Astrocyte (in vitro differentiated cells and primary cell): ENCODE results near the gene MYH9. TPM values are rescaled to one million over a fixed set of nuclear protein-coding genes. Genes with fewer than 3 reads are reported as not detected.
A peak's percentile ranks its signal among the peaks of the same experiment; 100 is the strongest.

Experiments
- DNase-seq: peaks from one replicate; pipeline ENCODE4 v3.0.0-alpha.2; 2010; ENCODE audit warnings: low read depth
- FAIRE-seq: peaks from 2 replicates; lab custom pipeline; 2011; peaks lifted over from hg19 to GRCh38; lab: Jason Lieb, UNC
- H2AFZ ChIP-seq: 2 replicates; pipeline ENCODE4 v1.6.0; 2012; ENCODE audit warnings: low read depth, low read length, inconsistent platforms
- H3K27ac ChIP-seq: 2 replicates; pipeline ENCODE4 v1.5.1; 2011; ENCODE audit warnings: low read depth, low read length, inconsistent platforms
- H3K27me3 ChIP-seq: 2 replicates; pipeline ENCODE4 v1.6.0; 2011; ENCODE audit warnings: low read length, inconsistent platforms; ENCODE audit not compliant: insufficient read depth
- H3K36me3 ChIP-seq: 2 replicates; pipeline ENCODE4 v1.5.1; 2011; ENCODE audit warnings: low read length, inconsistent platforms; ENCODE audit not compliant: insufficient read depth
- H3K4me1 ChIP-seq: 2 replicates; pipeline ENCODE4 v1.5.1; 2011; ENCODE audit warnings: low read length, inconsistent platforms; ENCODE audit not compliant: insufficient read depth
- H3K4me2 ChIP-seq: 2 replicates; pipeline ENCODE4 v1.6.0; 2012; ENCODE audit warnings: low read length, inconsistent platforms
- H3K4me3 ChIP-seq: 2 replicates; pipeline ENCODE4 v1.5.1; 2011; ENCODE audit warnings: low read depth, mild to moderate bottlenecking, low read length, inconsistent platforms; ENCODE audit not compliant: insufficient read depth
- H3K79me2 ChIP-seq: 2 replicates; pipeline ENCODE4 v1.6.0; 2012; ENCODE audit warnings: mild to moderate bottlenecking, low read length, inconsistent platforms; ENCODE audit not compliant: insufficient read depth
- H3K9ac ChIP-seq: 2 replicates; pipeline ENCODE4 v1.6.0; 2012; ENCODE audit warnings: mild to moderate bottlenecking, low read length, inconsistent platforms
- H3K9me3 ChIP-seq: 2 replicates; pipeline ENCODE4 v1.5.1; 2012; ENCODE audit warnings: low read depth, mild to moderate bottlenecking, low read length, inconsistent platforms; ENCODE audit not compliant: insufficient read depth
- H4K20me1 ChIP-seq: 2 replicates; pipeline ENCODE4 v1.6.0; 2012; ENCODE audit warnings: low read length, inconsistent platforms; ENCODE audit not compliant: insufficient read depth
- H3K27ac Mint-ChIP-seq: one replicate; pipeline ENCODE4 v1.8.0; 2021; ENCODE audit warnings: mild to moderate bottlenecking, mixed read lengths; ENCODE audit not compliant: unreplicated experiment
- H3K27me3 Mint-ChIP-seq: one replicate; pipeline ENCODE4 v1.8.0; 2021; ENCODE audit warnings: low read depth, mixed read lengths; ENCODE audit not compliant: unreplicated experiment
- H3K36me3 Mint-ChIP-seq: one replicate; pipeline ENCODE4 v1.8.0; 2021; ENCODE audit warnings: low read depth, mixed read lengths; ENCODE audit not compliant: unreplicated experiment
- H3K4me1 Mint-ChIP-seq: one replicate; pipeline ENCODE4 v1.8.0; 2021; ENCODE audit warnings: low read depth, mixed read lengths; ENCODE audit not compliant: unreplicated experiment
- H3K4me3 Mint-ChIP-seq: one replicate; pipeline ENCODE4 v1.8.0; 2021; ENCODE audit warnings: mild to moderate bottlenecking, moderate library complexity, mixed read lengths; ENCODE audit not compliant: unreplicated experiment
- H3K9me3 Mint-ChIP-seq: one replicate; pipeline ENCODE4 v1.8.0; 2021; ENCODE audit warnings: mild to moderate bottlenecking, mixed read lengths; ENCODE audit not compliant: unreplicated experiment
- EZH2 ChIP-seq: IDR thresholded peaks from 2 replicates; pipeline ENCODE4 v1.6.1; 2012; ENCODE audit warnings: mild to moderate bottlenecking, low read length, inconsistent platforms; ENCODE audit not compliant: insufficient read depth
- total RNA-seq: library from RNA; stranded (reverse); gene quantifications from 2 replicates; pipeline ENCODE4 v1.2.1, GENCODE V29; 2021
- TF ChIP-seq, protein P1 (sequence below): IDR thresholded peaks from 2 replicates; pipeline ENCODE4 v1.5.1; 2011; ENCODE audit warnings: low read depth, mild to moderate bottlenecking, inconsistent platforms, low read length, moderate library complexity; ENCODE audit not compliant: insufficient read depth

MYH9 gene
- total RNA-seq, 1 donor from 2014 or later, result 2,278 TPM

DNA sequence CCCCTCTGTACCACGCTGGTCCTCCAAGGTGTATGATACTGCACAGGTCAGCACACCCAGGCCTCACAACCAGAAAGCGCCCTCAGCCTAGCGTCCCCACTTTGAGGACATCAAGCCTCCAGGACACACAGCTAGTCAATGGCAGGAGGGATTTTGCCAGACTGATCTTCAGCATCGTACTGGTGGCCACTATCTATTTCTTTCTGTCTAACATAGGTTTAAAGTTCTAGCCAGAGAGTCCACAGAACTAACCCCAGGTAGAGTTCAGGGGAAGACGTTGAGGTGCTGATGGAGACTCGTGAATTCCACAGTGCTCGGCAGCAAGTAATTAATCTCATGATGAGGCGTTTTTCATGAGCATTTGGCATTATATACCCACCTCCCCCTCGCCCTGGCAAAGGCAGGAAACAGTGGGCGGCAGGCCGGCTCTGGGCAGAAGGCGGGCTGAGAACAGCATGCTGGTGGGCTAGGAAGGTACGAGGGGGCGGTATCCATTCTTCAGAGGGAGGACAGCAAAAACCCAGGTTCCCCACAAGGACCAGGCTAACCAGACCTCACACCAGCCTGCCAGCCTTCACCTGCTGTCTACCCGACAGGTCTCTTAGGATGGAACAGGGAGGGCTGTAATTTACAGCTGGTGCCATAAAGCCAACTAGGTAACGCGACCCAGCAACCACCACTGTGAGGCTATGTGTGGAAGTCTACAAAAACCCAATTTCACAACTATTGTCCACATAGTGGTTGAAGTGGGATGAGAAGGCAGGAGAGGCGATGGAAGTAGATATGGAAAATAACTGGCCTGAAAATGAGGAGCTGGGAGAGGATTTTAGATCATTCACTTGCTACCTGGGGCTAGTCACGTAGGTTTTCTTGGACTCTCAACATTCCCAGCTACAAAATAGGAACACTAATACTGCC lies 18.5 kb downstream of the MYH9 start:
- Mint-ChIP-seq H3K27ac (peak overlapping the region; percentile 84), H3K36me3 (peaks cover 15% of the 10 kb centered on the region), H3K4me1 (peaks cover 91% of the 10 kb centered on the region), H3K4me3 (peak overlapping the region; percentile 80), H3K27me3 (no peaks in the 10 kb centered on the region), H3K9me3 (no peaks in the 10 kb centered on the region)
- H3K27ac ChIP-seq, result peak overlapping the region; percentile 70
- no peaks in the 10 kb centered on the region for H3K9me3 ChIP-seq
- TF ChIP-seq, protein P1, sequence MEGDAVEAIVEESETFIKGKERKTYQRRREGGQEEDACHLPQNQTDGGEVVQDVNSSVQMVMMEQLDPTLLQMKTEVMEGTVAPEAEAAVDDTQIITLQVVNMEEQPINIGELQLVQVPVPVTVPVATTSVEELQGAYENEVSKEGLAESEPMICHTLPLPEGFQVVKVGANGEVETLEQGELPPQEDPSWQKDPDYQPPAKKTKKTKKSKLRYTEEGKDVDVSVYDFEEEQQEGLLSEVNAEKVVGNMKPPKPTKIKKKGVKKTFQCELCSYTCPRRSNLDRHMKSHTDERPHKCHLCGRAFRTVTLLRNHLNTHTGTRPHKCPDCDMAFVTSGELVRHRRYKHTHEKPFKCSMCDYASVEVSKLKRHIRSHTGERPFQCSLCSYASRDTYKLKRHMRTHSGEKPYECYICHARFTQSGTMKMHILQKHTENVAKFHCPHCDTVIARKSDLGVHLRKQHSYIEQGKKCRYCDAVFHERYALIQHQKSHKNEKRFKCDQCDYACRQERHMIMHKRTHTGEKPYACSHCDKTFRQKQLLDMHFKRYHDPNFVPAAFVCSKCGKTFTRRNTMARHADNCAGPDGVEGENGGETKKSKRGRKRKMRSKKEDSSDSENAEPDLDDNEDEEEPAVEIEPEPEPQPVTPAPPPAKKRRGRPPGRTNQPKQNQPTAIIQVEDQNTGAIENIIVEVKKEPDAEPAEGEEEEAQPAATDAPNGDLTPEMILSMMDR, result no peak
- no peak for TF ChIP-seq EZH2
- FAIRE-seq, result no peak
- H3K4me1 ChIP-seq, result peaks cover 97% of the 10 kb centered on the region
- H3K27me3 ChIP-seq, result no peaks in the 10 kb centered on the region
- H3K36me3 ChIP-seq, result peaks cover 26% of the 10 kb centered on the region
- no peak for DNase-seq
- H3K9ac ChIP-seq, result peak overlapping the region; percentile 58
- H3K4me3 ChIP-seq, result peak overlapping the region; percentile 22
- H4K20me1 ChIP-seq, result peaks cover 100% of the 10 kb centered on the region
- no peak overlapping the region for H2AFZ ChIP-seq
- H3K79me2 ChIP-seq, result peaks cover 100% of the 10 kb centered on the region
- peak overlapping the region; percentile 77 for H3K4me2 ChIP-seq

DNA sequence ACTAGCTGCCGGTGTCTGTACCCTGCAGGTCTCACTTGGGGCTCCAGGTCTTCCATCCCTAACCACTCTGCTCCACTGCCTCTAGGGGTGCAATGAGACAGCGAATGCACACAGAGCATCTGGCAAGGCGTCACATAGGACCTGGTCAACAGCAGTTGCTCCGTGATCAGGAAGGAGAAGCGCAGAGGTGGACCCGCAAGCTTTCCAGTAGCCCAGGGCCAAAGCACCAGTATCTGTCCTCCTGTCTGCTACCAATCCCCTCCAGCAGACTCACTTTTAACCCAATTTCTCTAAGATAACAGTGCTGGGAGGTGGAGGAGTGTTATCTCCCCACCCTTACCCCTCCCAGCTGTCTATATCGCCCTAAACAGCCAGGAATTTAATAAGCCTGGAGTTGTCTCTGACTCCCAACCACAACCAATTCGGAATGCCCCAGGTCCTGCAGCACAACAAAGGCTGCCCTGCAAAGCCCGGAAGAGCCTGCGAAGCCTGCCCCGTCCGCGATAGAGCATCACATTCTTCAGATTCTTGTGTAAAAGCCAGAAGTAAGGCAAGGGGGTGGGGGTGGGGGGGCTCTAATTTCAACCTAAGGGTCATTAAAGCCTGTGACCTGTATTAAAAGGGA lies 19.3 kb downstream of the MYH9 start:
- H3K27ac Mint-ChIP-seq, result peak overlapping the region; percentile 75
- H2AFZ ChIP-seq, result no peak overlapping the region
- H3K36me3 ChIP-seq, result peaks cover 23% of the 10 kb centered on the region
- no peaks in the 10 kb centered on the region for H3K9me3 Mint-ChIP-seq
- no peaks in the 10 kb centered on the region for H3K9me3 ChIP-seq
- H3K9ac ChIP-seq, result peak overlapping the region; percentile 65
- H3K4me2 ChIP-seq, result peak overlapping the region; percentile 77
- DNase-seq (peak; percentile 87), FAIRE-seq (no peak)
- peaks cover 95% of the 10 kb centered on the region for H3K4me1 Mint-ChIP-seq
- H3K4me3 Mint-ChIP-seq, result peak overlapping the region; percentile 75
- peaks cover 100% of the 10 kb centered on the region for H3K79me2 ChIP-seq
- H3K4me3 ChIP-seq, result peak overlapping the region; percentile 22
- H3K27me3 ChIP-seq, result no peaks in the 10 kb centered on the region
- peak overlapping the region; percentile 90 for H3K27ac ChIP-seq
- H3K27me3 Mint-ChIP-seq, result no peaks in the 10 kb centered on the region
- TF ChIP-seq, protein P1, result no peak
- peaks cover 100% of the 10 kb centered on the region for H4K20me1 ChIP-seq
- peaks cover 97% of the 10 kb centered on the region for H3K4me1 ChIP-seq
- peaks cover 17% of the 10 kb centered on the region for H3K36me3 Mint-ChIP-seq
